ENCODE results near the gene PPP1R14B.

DNA sequence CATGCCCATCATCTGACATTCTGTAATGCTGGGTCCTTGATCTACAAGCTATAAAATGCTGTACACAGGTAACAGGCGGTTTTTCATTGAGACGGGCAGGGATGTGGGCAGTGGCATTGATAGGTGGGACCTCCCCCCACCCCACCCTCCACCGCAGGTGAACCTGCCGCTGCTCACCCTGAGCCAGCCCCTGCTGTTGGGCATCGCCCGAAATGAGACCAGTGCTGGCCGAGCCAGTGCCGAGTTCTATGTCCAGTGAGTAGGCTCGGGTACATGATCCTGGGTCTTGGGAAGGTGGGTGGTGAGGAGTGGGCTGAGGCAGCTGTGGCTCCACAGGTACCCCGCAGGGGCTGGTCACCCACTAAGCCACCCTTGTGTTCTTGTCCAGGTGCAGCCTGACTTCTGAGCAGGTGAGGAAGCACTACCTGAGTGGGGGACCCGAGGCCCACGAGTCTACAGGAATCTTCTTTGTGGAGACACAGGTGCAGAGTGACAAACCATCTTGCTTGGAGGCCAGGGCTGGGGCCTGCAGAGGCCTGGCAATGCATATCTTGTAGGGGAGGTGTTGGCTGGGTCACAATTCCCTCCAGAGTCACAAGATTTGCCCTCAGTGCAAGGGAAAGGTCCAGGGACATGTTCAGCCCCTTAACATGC, 17.5 kb downstream of the PPP1R14B start:
- TF ChIP-seq, protein P1, sequence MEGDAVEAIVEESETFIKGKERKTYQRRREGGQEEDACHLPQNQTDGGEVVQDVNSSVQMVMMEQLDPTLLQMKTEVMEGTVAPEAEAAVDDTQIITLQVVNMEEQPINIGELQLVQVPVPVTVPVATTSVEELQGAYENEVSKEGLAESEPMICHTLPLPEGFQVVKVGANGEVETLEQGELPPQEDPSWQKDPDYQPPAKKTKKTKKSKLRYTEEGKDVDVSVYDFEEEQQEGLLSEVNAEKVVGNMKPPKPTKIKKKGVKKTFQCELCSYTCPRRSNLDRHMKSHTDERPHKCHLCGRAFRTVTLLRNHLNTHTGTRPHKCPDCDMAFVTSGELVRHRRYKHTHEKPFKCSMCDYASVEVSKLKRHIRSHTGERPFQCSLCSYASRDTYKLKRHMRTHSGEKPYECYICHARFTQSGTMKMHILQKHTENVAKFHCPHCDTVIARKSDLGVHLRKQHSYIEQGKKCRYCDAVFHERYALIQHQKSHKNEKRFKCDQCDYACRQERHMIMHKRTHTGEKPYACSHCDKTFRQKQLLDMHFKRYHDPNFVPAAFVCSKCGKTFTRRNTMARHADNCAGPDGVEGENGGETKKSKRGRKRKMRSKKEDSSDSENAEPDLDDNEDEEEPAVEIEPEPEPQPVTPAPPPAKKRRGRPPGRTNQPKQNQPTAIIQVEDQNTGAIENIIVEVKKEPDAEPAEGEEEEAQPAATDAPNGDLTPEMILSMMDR (IDR thresholded peaks at IDR 0.05), result no peak
- TF ChIP-seq POLR2A (IDR thresholded peaks at IDR 0.05), result no peak

Data from ovary (tissue), 3 donors.